GM19023 (cell line): ENCODE data around the gene CD300C.
"Not testable (repeated sequence)": the region's sequence is repeated elsewhere in the genome, so short reads cannot be mapped to it uniquely, and the experiment has no call there.

Experiments
- ATAC-seq: cut with Tn5 transposase; IDR thresholded peaks from one replicate; pipeline ENCODE4 v1.9.1; 2021; ENCODE audit warnings: mild to moderate bottlenecking, moderate library complexity; ENCODE audit not compliant: unreplicated experiment

CD300C gene

GRCh38 chr17:74532115-74532514, 13.8 kb downstream of the CD300C start:
- no peak for ATAC-seq

- ATAC-seq = no peak
Observed at GRCh38 chr17:74531231-74531761, 14.6 kb downstream of the CD300C start, which contains the start of gene CD300LB. Gene CD300LB (minus strand): TSS chr17:74531475. CDS start chr17:74531350, 125 bp downstream.

GRCh38 chr17:74530831-74531150, 15.1 kb downstream of the CD300C start:
- ATAC-seq = no peak

GRCh38 chr17:74529243-74529642, 16.7 kb downstream of the CD300C start:
- ATAC-seq = no peak

DNA sequence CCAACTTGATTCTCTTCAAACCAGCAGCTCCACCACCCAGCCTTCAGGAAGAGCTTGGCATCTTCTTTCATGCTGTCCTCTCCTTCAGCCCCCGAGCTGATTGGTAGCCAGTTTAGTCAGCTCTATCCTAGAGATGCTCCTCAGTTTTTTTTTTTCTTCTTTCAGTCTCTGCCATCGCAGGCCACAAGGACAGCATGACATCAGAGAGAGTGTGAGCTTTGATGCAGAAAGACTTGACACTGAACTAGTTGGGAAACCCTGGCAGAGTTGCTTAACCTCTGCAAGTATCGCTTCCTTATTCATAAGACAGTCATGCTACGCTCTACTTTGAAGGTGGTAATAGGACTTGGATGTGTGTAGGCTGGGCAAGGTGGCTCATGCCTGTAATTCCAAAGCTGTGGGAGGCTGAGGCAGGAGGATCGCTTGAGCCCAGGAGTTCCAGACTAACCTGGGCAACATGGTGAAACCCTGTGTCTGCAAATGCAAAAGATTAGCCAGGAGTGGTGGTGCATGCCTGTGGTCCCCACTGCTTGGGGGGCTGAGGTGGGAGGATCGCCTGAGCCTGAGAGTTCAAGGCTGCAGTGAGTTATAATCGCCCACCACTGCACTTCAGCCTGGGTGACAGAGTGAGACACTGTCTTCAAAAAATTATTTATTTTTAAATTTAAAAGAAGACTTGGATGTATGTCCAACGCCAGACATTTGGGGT, 17.3 kb downstream of the CD300C start:
- ATAC-seq = peak; percentile 76

- ATAC-seq = no peak
Observed at GRCh38 chr17:74527756-74528155, 18.2 kb downstream of the CD300C start.

GRCh38 chr17:74527081-74527480, 18.8 kb downstream of the CD300C start:
- no peak for ATAC-seq

- ATAC-seq = no peak
Observed at GRCh38 chr17:74526681-74527080, 19.2 kb downstream of the CD300C start.

DNA sequence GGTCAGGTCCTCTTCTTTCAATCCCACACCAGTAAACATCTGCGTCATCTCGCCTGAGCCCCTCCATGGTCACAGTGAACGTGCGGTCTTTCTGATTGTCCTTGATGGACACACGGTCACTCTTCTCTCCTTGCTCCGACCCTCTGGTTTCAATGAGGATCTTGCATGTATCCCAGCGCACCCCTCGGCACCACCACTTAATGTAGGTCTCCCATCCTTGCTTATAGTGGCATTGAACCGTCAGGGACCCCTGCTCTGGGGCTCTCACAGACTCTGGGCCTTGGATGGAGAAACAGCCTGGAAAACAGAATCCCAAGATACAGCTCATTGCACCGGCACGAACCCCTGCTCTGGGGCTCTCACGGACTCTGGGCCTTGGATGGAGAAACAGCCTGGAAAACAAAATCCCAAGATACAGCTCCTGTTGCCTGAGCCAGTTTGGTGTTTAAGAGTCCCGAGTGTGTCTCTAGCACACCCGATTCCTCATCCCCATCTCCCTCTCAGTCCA, 20.1 kb downstream of the CD300C start:
- no peak for ATAC-seq

GRCh38 chr17:74525465-74525725, 20.5 kb downstream of the CD300C start:
- ATAC-seq = no peak

GRCh38 chr17:74524653-74525464, 21.1 kb downstream of the CD300C start:
- no peak for ATAC-seq

- no peak for ATAC-seq
Observed at GRCh38 chr17:74523308-74523707, 22.6 kb downstream of the CD300C start.

DNA sequence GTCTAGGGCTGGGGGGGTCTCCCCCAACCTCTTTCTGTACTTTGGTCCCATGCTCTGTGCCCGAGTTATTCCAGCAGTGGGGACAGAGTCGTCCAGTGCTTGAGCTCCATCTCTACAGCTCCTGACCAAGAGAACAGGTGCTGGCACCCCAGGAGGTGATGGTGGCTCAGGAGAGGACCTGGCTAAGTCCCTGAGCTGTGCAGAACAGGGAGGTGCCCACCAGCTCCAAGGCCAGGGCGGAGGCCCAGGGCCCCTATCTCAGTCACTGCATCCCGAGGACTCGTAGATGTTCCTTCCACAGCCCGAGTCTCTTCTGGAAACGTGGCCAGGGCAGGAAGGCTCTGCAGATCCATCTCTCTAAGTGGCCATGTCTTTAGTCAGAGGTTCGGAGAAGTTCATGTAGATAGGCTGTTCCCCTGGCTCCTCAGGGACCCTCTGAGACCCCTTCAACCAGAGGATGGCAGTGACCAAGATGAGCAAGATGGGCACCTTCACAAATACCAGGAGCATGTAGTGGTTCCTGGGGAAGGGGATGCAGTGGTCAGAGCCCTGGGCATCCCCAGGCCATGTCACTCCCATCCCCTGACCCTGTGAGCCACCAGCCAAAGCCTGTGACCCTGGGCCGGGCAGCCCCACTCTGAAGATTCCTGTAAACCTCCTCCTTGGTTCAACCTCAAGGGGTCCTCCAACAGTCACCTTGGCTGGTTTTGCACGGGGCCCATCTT, 23.4 kb downstream of the CD300C start:
- ATAC-seq = no peak

- no peak for ATAC-seq
Observed at GRCh38 chr17:74521701-74522201, 24.2 kb downstream of the CD300C start.

- no peak for ATAC-seq
Observed at GRCh38 chr17:74520790-74521480, 25.0 kb downstream of the CD300C start.

DNA sequence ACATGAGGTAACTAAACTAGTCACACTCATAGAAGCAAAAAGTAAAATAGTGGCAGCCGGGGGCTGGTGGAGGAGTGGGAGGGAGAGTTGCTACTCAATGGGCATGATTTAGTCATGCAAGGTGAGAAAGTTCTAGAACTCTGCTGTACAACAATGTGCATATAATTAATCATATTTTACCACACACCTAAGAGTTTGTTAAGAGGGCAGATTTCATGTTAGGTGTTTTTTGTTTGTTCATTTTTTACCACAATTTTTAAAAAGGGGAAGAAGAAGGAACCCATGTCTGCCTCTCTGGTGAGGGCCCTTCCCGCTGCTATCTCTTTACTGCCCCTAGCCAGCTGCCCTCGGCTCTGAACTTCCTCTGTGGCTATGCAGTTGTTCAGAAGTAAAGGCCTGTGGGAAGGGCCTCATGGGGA, 25.9 kb downstream of the CD300C start:
- ATAC-seq = peak; percentile 46

GRCh38 chr17:74518413-74518981, 27.4 kb downstream of the CD300C start:
- not testable (repeated sequence) for ATAC-seq

- ATAC-seq = no peak
Observed at GRCh38 chr17:74516561-74517328, 29.2 kb downstream of the CD300C start.

DNA sequence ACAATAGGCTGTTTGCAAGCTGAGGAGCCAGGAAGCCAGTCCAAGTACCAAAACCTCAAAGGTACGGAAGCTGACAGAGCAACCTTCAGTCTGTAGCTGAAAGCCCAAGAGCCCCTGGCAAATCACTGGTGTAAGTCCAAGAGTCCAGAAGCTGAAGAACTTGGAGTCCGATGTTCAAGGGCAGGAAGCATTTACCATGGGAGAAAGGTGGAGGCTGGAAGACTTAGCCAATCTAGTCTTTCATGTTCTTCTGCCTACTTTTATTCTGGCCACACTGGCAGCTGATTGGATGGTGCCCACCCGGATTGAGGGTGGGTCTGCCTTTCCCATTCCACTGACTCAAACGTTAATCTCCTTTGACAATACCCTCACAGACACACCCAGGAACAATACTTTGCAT, 30.0 kb downstream of the CD300C start:
- ATAC-seq = no peak
